ENCODE results near the gene CSRP1.
"Not testable (repeated sequence)": the region's sequence is repeated elsewhere in the genome, so short reads cannot be mapped to it uniquely, and the experiment has no call there.

The CSRP1 gene

GRCh38 chr1:201476670-201477344, 30.1 kb downstream of the CSRP1 start:
- no peak for DNase-seq (ENCODE audit: low read depth)

GRCh38 chr1:201475915-201476669, 30.8 kb downstream of the CSRP1 start:
- no peak for DNase-seq (ENCODE audit: low read depth)

GRCh38 chr1:201475130-201475529, 31.8 kb downstream of the CSRP1 start:
- no peak for DNase-seq (ENCODE audit: low read depth)

GRCh38 chr1:201473296-201473695, 33.6 kb downstream of the CSRP1 start:
- no peak for DNase-seq (ENCODE audit: low read depth)

- not testable (repeated sequence) for DNase-seq (ENCODE audit: low read depth)
These were observed 34.6 kb downstream of the CSRP1 start for GRCh38 chr1:201472321-201472720.

GRCh38 chr1:201471772-201472171, 35.2 kb downstream of the CSRP1 start:
- peak; percentile 59 for DNase-seq (ENCODE audit: low read depth)

GRCh38 chr1:201470581-201470980, 36.3 kb downstream of the CSRP1 start:
- DNase-seq (ENCODE audit: low read depth): no peak

- no peak for DNase-seq (ENCODE audit: low read depth)
These were observed 37.3 kb downstream of the CSRP1 start for GRCh38 chr1:201469645-201470074.

- peak; percentile 82 for DNase-seq (ENCODE audit: low read depth)
These were observed 37.9 kb downstream of the CSRP1 start, which contains the start of gene PHLDA3 for GRCh38 chr1:201468844-201469644. Gene PHLDA3, minus strand, starts transcription at chr1:201469188. Its CDS starts 402 bp downstream, at chr1:201468786.

GRCh38 chr1:201468501-201468843, 38.5 kb downstream of the CSRP1 start:
- no peak for DNase-seq (ENCODE audit: low read depth)

GRCh38 chr1:201466492-201466891, 40.4 kb downstream of the CSRP1 start:
- peak; percentile 67 for DNase-seq (ENCODE audit: low read depth)

- DNase-seq (ENCODE audit: low read depth): no peak
These were observed 41.1 kb downstream of the CSRP1 start for GRCh38 chr1:201465698-201466290.

GRCh38 chr1:201463071-201463552, 43.8 kb downstream of the CSRP1 start:
- no peak for DNase-seq (ENCODE audit: low read depth)

GRCh38 chr1:201461645-201462441, 45.1 kb downstream of the CSRP1 start:
- peak; percentile 96 for DNase-seq (ENCODE audit: low read depth)

GRCh38 chr1:201460814-201461644, 45.9 kb downstream of the CSRP1 start:
- peak; percentile 89 for DNase-seq (ENCODE audit: low read depth)

GRCh38 chr1:201459775-201460174, 47.1 kb downstream of the CSRP1 start:
- no peak for DNase-seq (ENCODE audit: low read depth)

- no peak for DNase-seq (ENCODE audit: low read depth)
These were observed 47.9 kb downstream of the CSRP1 start for GRCh38 chr1:201459052-201459451.

GRCh38 chr1:201457508-201457960, 49.4 kb downstream of the CSRP1 start:
- no peak for DNase-seq (ENCODE audit: low read depth)

- peak; percentile 72 for DNase-seq (ENCODE audit: low read depth)
These were observed 50.2 kb downstream of the CSRP1 start for GRCh38 chr1:201456499-201457309.
